C4-2B (cell line): ENCODE data around the gene HOXA5.

Experiments
- ZFX ChIP-seq: fragments of 450-650 bp; IDR thresholded peaks from 2 replicates; pipeline ENCODE4 v1.6.1; 2017
- TF ChIP-seq, protein P1 (sequence below): fragments of 450-650 bp; conservative IDR thresholded peaks from 2 replicates; pipeline ENCODE4 v1.5.1; 2017; ENCODE audit warnings: mild to moderate bottlenecking

DNA sequence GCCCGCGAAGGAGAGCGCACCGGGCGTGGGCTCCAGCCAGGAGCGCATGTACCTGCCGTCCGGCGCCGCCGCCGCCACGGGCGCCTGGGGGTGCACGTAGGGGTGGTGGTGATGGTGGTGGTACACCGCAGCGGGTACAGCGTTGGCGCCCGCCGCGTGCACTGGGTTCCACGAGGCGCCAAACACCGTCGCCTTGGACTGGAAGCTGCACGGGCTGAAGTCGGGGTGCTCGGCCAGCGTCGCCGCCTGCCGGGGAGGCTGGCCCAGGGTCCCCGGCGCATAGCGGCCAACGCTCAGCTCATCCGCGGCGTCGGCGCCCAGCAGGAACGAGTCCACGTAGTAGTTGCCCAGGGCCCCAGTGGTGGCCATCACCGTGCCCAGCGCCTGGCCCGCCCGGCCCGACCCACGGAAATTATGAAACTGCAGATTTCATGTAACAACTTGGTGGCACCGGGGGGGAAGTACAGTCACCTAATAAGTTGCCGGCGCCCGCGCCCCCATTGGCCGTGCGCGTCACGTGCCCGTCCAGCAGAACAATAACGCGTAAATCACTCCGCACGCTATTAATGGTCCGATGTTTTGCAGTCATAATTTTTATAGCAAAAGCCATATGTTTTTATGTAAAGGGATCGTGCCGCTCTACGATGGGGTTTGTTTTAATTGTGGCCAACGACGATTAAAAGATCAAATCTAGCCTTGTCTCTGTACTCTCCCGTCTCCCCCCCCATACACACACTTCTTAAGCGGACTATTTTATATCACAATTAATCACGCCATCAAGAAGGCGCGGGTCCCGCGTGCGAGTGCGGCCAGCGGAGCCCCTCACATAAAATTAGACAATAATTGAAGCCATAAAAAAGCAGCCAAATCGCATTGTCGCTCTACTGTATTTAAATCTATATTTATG, 21.9 kb upstream of the HOXA5 start, which contains the start of gene HOXA9:
- TF ChIP-seq, protein P1, sequence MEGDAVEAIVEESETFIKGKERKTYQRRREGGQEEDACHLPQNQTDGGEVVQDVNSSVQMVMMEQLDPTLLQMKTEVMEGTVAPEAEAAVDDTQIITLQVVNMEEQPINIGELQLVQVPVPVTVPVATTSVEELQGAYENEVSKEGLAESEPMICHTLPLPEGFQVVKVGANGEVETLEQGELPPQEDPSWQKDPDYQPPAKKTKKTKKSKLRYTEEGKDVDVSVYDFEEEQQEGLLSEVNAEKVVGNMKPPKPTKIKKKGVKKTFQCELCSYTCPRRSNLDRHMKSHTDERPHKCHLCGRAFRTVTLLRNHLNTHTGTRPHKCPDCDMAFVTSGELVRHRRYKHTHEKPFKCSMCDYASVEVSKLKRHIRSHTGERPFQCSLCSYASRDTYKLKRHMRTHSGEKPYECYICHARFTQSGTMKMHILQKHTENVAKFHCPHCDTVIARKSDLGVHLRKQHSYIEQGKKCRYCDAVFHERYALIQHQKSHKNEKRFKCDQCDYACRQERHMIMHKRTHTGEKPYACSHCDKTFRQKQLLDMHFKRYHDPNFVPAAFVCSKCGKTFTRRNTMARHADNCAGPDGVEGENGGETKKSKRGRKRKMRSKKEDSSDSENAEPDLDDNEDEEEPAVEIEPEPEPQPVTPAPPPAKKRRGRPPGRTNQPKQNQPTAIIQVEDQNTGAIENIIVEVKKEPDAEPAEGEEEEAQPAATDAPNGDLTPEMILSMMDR = no peak
- no peak for TF ChIP-seq ZFX
